Aorta (tissue), 5 donors: Measurements from ENCODE around the gene NAP1L2. TPM values are rescaled to one million over a fixed set of nuclear protein-coding genes. Genes with fewer than 3 reads are reported as not detected.
A peak's percentile ranks its signal among the peaks of the same experiment; 100 is the strongest.

Experiments used
- ATAC-seq: fragments of 200-7000 bp; cut with Tn5 transposase; one replicate; pipeline ENCODE4 v1.9.1; 2022; ENCODE audit warnings: moderate library complexity; ENCODE audit not compliant: low FRiP score
- DNase-seq, 2 donors: peaks; one replicate each; pipeline ENCODE4 v3.0.0-alpha.2; 2020
- H3K27ac ChIP-seq, 2 donors: one replicate each; pipeline ENCODE4 v1.5.1; 2013; ENCODE audit warnings: low read length in 2 of 2, mild to moderate bottlenecking in 2 of 2, moderate library complexity in 2 of 2, control low read depth in 1 of 2, inconsistent platforms in 1 of 2, low read depth in 1 of 2
- H3K27me3 ChIP-seq, 2 donors: one replicate each; pipeline ENCODE4 v1.6.1; 2013; ENCODE audit warnings: control low read depth in 1 of 2, low read length in 1 of 2, mild to moderate bottlenecking in 1 of 2, moderate library complexity in 1 of 2; ENCODE audit not compliant: insufficient read depth in 2 of 2, control insufficient read depth in 1 of 2
- H3K36me3 ChIP-seq, 2 donors: one replicate each; pipeline ENCODE4 v1.6.1; 2013; ENCODE audit warnings: control low read depth in 1 of 2, low read length in 1 of 2, mild to moderate bottlenecking in 1 of 2; ENCODE audit not compliant: insufficient read depth in 2 of 2, control insufficient read depth in 1 of 2
- H3K4me1 ChIP-seq, 2 donors: one replicate each; pipeline ENCODE4 v1.6.1; 2013; ENCODE audit warnings: low read length in 2 of 2, control low read depth in 1 of 2, mild to moderate bottlenecking in 1 of 2, moderate library complexity in 1 of 2; ENCODE audit not compliant: insufficient read depth in 2 of 2, control insufficient read depth in 1 of 2
- H3K4me3 ChIP-seq, 2 donors: one replicate each; pipeline ENCODE4 v1.5.1; 2013; ENCODE audit warnings: low read length in 2 of 2, control low read depth in 1 of 2, mild to moderate bottlenecking in 1 of 2
- H3K9me3 ChIP-seq: one replicate; pipeline ENCODE4 v1.6.1; 2013; ENCODE audit warnings: mild to moderate bottlenecking, low read length; ENCODE audit not compliant: control insufficient read depth
- WGBS, 2 donors: extraction: QIAGEN DNeasy Blood & Tissue Kit; methylation state at CpG; one replicate each; pipeline ENCODE4 v1.1.7; 2013; 5-methylcytosine and 5-hydroxymethylcytosine counted together
- intact Hi-C, 2 donors: fragments of 100-400 bp; cut with DNase I; formaldehyde crosslinking; loops; one replicate each; pipeline versions ENCODE4 v1.14.2 to v1.15.0; 2022
- long read RNA-seq, 2 donors: library from polyadenylated mRNA; unstranded; transcript quantifications; one replicate each; pipeline ENCODE4 v2.0.0, GENCODE V29; 2020 to 2021
- polyA plus RNA-seq, 2 donors: library from polyadenylated mRNA; stranded (reverse); fragments of 200-250 nt; gene quantifications; one replicate each; pipeline ENCODE4 v1.2.3, GENCODE V29; 2013
- total RNA-seq, 2 donors: library from RNA; stranded (reverse); fragmentation: NEBNext Ultra II Directional; extraction: Animal tissue kit (Norgen Biotek cat#: 25700); gene quantifications; one replicate each; pipeline ENCODE4 v1.2.1, GENCODE V29; 2021
- donor health status: healthy with polysubstance abuse.
- donor health status: Bipolar disorder and iron deficiency.
- donor health status: DM: no; HTN: no; CAD: no.
- donor health status: DM: no; HTN: no; CAD: no.
- donor health status: DM: yes; HTN: yes; CAD: no.

The NAP1L2 gene
- 1 to 10 TPM; 5.6 to 7.2 TPM for total RNA-seq
- 1 to 10 TPM; 3.1 to 4.3 TPM for polyA plus RNA-seq
- long read RNA-seq, donor 1, partial matches to known transcripts, result 0 of 2 reads
- long read RNA-seq, donor 1, other reads (novel, unspliced or antisense), result 0 of 2 reads
- long read RNA-seq, donor 2, partial matches to known transcripts, result 0 of 2 reads
- long read RNA-seq, donor 2, other reads (novel, unspliced or antisense), result 0 of 2 reads

GRCh38 chrX:73214426-73215094 lies at the start of gene NAP1L2:
NAP1L2 (minus strand) TSS chrX:73214851; CDS start chrX:73214492, 359 bp downstream.
- WGBS, 2 donors, result 1 to 33% methylated on average over 30 of the region's 30 CpGs
- H3K9me3 ChIP-seq, result no peaks in the 10 kb centered on the region
- no peaks in the 10 kb centered on the region for H3K4me1 ChIP-seq
- DNase-seq, result peak; percentile 43 to 75
- peak; percentile 85 for ATAC-seq
- intact Hi-C loops, result no loop called here
- peak within 1 kb of the TSS in 1 of 2 donors; percentile 84 for H3K27ac ChIP-seq
- H3K27me3 ChIP-seq, result no peaks in the 10 kb centered on the region
- H3K4me3 ChIP-seq, result peak within 1 kb of the TSS; percentile 71 to 77
- no peaks in the 10 kb centered on the region for H3K36me3 ChIP-seq

- DNase-seq, result no peak
- WGBS, 2 donors, result 16 to 19% methylated on average over 2 of the region's 2 CpGs
- Histone ChIP-seq H3K4me1 (no peaks in the 10 kb centered on the region), H3K27ac (no peak overlapping the region), H3K4me3 (no peak overlapping the region), H3K27me3 (no peaks in the 10 kb centered on the region), H3K9me3 (no peaks in the 10 kb centered on the region), H3K36me3 (no peaks in the 10 kb centered on the region)
- ATAC-seq, result no peak
- intact Hi-C loops, result no loop called here
Measured at GRCh38 chrX:73262991-73263390, 48.3 kb upstream of the NAP1L2 start.

DNA sequence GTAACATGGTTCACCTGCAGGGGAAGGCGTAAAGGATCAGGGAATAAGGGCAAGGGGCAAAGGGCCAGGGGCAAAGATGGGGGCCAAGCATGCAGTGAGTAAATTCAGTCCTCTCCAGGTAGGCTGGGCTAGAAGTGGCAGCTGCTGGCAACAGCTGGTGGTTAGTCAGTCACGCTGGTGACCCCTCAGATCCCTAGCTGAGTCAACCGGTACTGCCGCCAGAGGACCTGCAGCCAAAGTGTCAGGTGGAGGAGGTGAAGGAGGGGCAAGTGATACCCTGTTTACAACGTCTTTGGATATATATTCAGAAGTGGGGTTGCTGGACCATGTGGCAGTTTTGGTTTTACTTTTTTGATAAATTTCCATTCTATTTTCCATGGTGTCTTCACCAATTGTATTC lies 24.6 kb upstream of the NAP1L2 start:
- 48 to 50% methylated on average over 5 of the region's 5 CpGs for WGBS, 2 donors
- H3K4me3 ChIP-seq, result no peak overlapping the region
- H3K27me3 ChIP-seq, result no peaks in the 10 kb centered on the region
- no peak for DNase-seq
- no peaks in the 10 kb centered on the region for H3K4me1 ChIP-seq
- no peak overlapping the region for H3K27ac ChIP-seq
- intact Hi-C loops, result no loop called here
- no peak for ATAC-seq
- H3K9me3 ChIP-seq, result no peaks in the 10 kb centered on the region
- no peaks in the 10 kb centered on the region for H3K36me3 ChIP-seq

GRCh38 chrX:73217621-73218020 lies 3.0 kb upstream of the NAP1L2 start:
- H3K9me3 ChIP-seq, result no peaks in the 10 kb centered on the region
- ATAC-seq (no peak), DNase-seq (no peak)
- 25 to 43% methylated on average over 3 of the region's 3 CpGs for WGBS, 2 donors
- H3K4me3 ChIP-seq, result no peak overlapping the region
- no peaks in the 10 kb centered on the region for H3K36me3 ChIP-seq
- H3K4me1 ChIP-seq, result no peaks in the 10 kb centered on the region
- intact Hi-C loops, result no loop called here
- no peaks in the 10 kb centered on the region for H3K27me3 ChIP-seq
- H3K27ac ChIP-seq, result no peak overlapping the region

GRCh38 chrX:73215246-73215645 lies 595 bp upstream of the NAP1L2 start:
- 11 to 41% methylated on average over 8 of the region's 8 CpGs for WGBS, 2 donors
- peak overlapping the region; percentile 71 to 77 for H3K4me3 ChIP-seq
- no peak for DNase-seq
- peak; percentile 17 for ATAC-seq
- no peak overlapping the region for H3K27ac ChIP-seq
- no peaks in the 10 kb centered on the region for H3K4me1 ChIP-seq
- intact Hi-C loops, result no loop called here
- no peaks in the 10 kb centered on the region for H3K36me3 ChIP-seq
- no peaks in the 10 kb centered on the region for H3K27me3 ChIP-seq
- H3K9me3 ChIP-seq, result no peaks in the 10 kb centered on the region

DNA sequence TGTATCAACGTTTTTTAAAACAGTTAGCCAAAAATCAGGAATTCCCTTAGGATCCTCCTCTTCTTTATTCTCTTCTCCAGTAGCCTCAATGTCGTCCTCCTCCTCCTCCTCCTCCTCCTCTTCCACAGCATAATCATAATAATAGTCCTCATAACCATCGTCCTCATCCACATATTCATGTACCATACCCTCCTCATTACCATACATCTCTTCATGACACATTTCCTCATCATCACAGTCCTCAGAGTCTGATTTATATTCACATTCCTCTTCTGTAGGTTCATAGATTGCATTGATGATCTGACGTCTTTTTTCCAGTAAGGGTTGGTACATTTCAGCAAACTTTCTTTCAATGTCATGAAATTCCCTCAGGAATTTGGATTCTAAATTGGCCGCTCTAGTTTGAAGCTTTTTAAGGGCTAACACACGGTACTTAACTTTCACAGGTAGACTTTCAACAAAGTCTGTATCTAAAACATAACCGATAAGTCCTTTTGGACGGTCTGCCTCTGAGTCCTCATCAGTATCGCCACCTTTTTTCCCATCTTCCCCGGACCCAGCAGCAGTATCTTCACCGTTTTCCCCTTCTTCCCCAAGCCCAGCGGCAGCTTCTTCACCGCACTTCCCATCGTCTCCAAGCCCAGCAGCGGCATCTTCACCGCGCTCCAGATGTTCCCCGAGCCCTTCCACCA lies 771 bp downstream of the NAP1L2 start:
- no peak for ATAC-seq
- intact Hi-C loops, result no loop called here
- Histone ChIP-seq H3K4me1 (no peaks in the 10 kb centered on the region), H3K36me3 (no peaks in the 10 kb centered on the region), H3K9me3 (no peaks in the 10 kb centered on the region), H3K4me3 (peak overlapping the region; percentile 71 to 77), H3K27ac (peak overlapping the region in 1 of 2 donors; percentile 84), H3K27me3 (no peaks in the 10 kb centered on the region)
- 2 to 29% methylated on average over 18 of the region's 18 CpGs for WGBS, 2 donors
- DNase-seq, result no peak

DNA sequence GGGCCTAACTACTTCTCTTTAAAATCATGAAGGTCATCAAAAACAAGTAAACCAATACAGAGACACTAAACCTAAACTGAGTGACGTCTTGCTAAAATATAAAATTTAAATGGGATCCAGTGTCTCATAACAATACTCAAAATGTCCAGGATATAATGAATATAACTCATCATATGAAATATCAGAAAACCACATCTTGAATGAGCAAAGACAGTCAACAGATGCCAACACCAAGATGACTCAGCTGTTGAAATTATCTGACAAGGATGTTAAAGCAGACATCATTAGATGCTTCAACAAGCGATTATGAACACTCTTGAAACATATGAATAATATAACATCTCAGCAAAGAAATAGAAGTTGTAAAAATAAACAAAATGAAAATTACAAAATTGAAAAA lies 8.3 kb downstream of the NAP1L2 start:
- 51 to 78% methylated on average over 2 of the region's 2 CpGs for WGBS, 2 donors
- Histone ChIP-seq H3K27ac (no peak overlapping the region), H3K27me3 (no peaks in the 10 kb centered on the region), H3K36me3 (no peaks in the 10 kb centered on the region), H3K4me1 (no peaks in the 10 kb centered on the region), H3K9me3 (no peaks in the 10 kb centered on the region), H3K4me3 (no peak overlapping the region)
- no peak for DNase-seq
- intact Hi-C loops, result no loop called here
- no peak for ATAC-seq

DNA sequence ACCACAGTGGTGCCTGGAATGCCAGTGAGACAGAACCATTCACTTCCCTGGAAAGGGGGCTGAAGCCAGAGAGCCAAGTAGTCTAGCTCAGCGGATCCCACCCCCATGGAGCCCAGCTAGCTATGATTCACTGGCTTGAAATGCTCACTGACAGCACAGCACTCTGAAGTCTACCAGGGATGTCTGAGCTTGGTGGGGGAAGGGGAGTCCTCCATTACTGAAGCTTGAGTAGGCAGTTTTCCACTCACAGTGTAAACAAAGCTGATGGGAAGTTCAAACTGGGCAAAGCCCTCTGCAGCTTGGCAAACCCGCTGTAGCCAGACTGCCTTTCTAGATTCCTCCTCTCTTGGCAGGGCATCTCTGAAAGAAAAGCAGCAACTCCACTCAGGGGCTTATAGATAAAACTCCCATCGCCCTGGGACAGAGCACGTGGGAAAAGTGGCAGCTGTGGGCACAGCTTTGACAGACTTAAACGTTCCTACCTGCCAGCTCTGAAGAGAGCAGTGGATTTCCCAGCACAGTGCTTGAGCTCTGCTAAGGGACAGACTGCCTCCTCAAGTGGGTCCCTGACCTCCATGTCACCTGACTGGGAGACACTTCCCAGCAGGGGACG lies 32.0 kb downstream of the NAP1L2 start:
- no peaks in the 10 kb centered on the region for H3K27me3 ChIP-seq
- H3K4me1 ChIP-seq, result no peaks in the 10 kb centered on the region
- H3K4me3 ChIP-seq, result no peak overlapping the region
- no peak overlapping the region for H3K27ac ChIP-seq
- WGBS, 2 donors, result 64 to 80% methylated on average over 6 of the region's 6 CpGs
- no peaks in the 10 kb centered on the region for H3K36me3 ChIP-seq
- H3K9me3 ChIP-seq, result peaks cover 2% of the 10 kb centered on the region
- no peak for ATAC-seq
- DNase-seq, result no peak
- intact Hi-C loops, result no loop called here
